K562 (cell line): Measurements from ENCODE around the gene CBLL1.
A peak's percentile ranks its signal among the peaks of the same experiment; 100 is the strongest.

Experiments used
- HEY1 ChIP-seq: fragments of 250-450 bp; sonication (Bioruptor Pico); IDR thresholded peaks from 2 replicates; pipeline ENCODE4 v1.5.0; 2020; ENCODE audit warnings: mild to moderate bottlenecking, moderate library complexity, borderline replicate concordance
- JUN ChIP-seq, 2 experiments: sonication (generic) in 1 of 2; formaldehyde crosslinking in 1 of 2; IDR thresholded peaks; 2 replicates each; pipeline versions ENCODE4 v1.6.1 to v1.8.0; 2012 to 2022; ENCODE audit warnings: borderline replicate concordance in 2 of 2, mild to moderate bottlenecking in 2 of 2, improper control_type of control experiment in 1 of 2, low read depth in 1 of 2, low read length in 1 of 2, missing genetic modification reagents in 1 of 2
- KHSRP ChIP-seq: fragments of 450-650 bp; IDR thresholded peaks from 2 replicates; pipeline ENCODE4 v1.6.1; 2017
- MNT ChIP-seq, 2 experiments: fragments of 450-650 bp; conservative IDR thresholded peaks; 2 replicates each; pipeline ENCODE4 v1.6.1; 2017; ENCODE audit warnings: mild to moderate bottlenecking in 2 of 2, moderate library complexity in 2 of 2
- NR2F6 ChIP-seq: fragments of 450-650 bp; formaldehyde crosslinking; IDR thresholded peaks from 2 replicates; pipeline ENCODE4 v1.4.0; 2020; ENCODE audit warnings: mild to moderate bottlenecking
- XRCC3 ChIP-seq: fragments of 450-650 bp; IDR thresholded peaks from 2 replicates; pipeline ENCODE4 v1.6.1; 2017; ENCODE audit warnings: mild to moderate bottlenecking, moderate library complexity
- ZNF408 ChIP-seq: fragments of 250-450 bp; sonication (Bioruptor Pico); IDR thresholded peaks from 2 replicates; pipeline ENCODE4 v1.4.0; 2020; ENCODE audit warnings: low read depth, mild to moderate bottlenecking, moderate library complexity
- TF ChIP-seq, protein P1 (sequence below), 3 experiments: IDR thresholded peaks in 2 of 3; conservative IDR thresholded peaks in 1 of 3; 2 replicates each; pipeline ENCODE4 v1.5.1; 2011 to 2012; ENCODE audit warnings: low read length in 3 of 3, mild to moderate bottlenecking in 3 of 3, control low read depth in 2 of 3, improper control_type of control experiment in 1 of 3, inconsistent platforms in 1 of 3, low read depth in 1 of 3, mixed read lengths in 1 of 3, moderate library complexity in 1 of 3; ENCODE audit not compliant: insufficient read depth in 2 of 3
- TF ChIP-seq, protein P2 (sequence below), 2 experiments: fragments of 450-650 bp; formaldehyde crosslinking in 1 of 2; IDR thresholded peaks; 2 replicates each; pipeline versions ENCODE4 v1.4.0 to v1.6.1; 2014 to 2020; ENCODE audit warnings: mild to moderate bottlenecking in 2 of 2, borderline replicate concordance in 1 of 2, low read depth in 1 of 2

GRCh38 chr7:107742678-107743566, 1.0 kb upstream of the CBLL1 start:
- TF ChIP-seq HEY1 (no peak), MNT (conservative IDR thresholded peaks at IDR 0.05) (no peak), XRCC3 (no peak), NR2F6 (no peak), JUN (IDR thresholded peaks at IDR 0.05; ENCODE audit: borderline replicate concordance, low read depth, low read length) (no peak), JUN (CRISPR knock-in tag; IDR thresholded peaks at IDR 0.05; ENCODE audit: borderline replicate concordance) (no peak), KHSRP (no peak), ZNF408 (CRISPR knock-in tag) (no peak)
- TF ChIP-seq, protein P1, sequence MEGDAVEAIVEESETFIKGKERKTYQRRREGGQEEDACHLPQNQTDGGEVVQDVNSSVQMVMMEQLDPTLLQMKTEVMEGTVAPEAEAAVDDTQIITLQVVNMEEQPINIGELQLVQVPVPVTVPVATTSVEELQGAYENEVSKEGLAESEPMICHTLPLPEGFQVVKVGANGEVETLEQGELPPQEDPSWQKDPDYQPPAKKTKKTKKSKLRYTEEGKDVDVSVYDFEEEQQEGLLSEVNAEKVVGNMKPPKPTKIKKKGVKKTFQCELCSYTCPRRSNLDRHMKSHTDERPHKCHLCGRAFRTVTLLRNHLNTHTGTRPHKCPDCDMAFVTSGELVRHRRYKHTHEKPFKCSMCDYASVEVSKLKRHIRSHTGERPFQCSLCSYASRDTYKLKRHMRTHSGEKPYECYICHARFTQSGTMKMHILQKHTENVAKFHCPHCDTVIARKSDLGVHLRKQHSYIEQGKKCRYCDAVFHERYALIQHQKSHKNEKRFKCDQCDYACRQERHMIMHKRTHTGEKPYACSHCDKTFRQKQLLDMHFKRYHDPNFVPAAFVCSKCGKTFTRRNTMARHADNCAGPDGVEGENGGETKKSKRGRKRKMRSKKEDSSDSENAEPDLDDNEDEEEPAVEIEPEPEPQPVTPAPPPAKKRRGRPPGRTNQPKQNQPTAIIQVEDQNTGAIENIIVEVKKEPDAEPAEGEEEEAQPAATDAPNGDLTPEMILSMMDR (IDR thresholded peaks at IDR 0.05 in 2 of 3, conservative IDR thresholded peaks at IDR 0.05 in 1 of 3; ENCODE audit: insufficient read depth in 2 of 3, low read depth in 1 of 3, low read length in 3 of 3), result 0 out of 6 replicates have a peak, but pooled peaks of 1 of the 3 experiments have one; percentile 9
- TF ChIP-seq, protein P2, sequence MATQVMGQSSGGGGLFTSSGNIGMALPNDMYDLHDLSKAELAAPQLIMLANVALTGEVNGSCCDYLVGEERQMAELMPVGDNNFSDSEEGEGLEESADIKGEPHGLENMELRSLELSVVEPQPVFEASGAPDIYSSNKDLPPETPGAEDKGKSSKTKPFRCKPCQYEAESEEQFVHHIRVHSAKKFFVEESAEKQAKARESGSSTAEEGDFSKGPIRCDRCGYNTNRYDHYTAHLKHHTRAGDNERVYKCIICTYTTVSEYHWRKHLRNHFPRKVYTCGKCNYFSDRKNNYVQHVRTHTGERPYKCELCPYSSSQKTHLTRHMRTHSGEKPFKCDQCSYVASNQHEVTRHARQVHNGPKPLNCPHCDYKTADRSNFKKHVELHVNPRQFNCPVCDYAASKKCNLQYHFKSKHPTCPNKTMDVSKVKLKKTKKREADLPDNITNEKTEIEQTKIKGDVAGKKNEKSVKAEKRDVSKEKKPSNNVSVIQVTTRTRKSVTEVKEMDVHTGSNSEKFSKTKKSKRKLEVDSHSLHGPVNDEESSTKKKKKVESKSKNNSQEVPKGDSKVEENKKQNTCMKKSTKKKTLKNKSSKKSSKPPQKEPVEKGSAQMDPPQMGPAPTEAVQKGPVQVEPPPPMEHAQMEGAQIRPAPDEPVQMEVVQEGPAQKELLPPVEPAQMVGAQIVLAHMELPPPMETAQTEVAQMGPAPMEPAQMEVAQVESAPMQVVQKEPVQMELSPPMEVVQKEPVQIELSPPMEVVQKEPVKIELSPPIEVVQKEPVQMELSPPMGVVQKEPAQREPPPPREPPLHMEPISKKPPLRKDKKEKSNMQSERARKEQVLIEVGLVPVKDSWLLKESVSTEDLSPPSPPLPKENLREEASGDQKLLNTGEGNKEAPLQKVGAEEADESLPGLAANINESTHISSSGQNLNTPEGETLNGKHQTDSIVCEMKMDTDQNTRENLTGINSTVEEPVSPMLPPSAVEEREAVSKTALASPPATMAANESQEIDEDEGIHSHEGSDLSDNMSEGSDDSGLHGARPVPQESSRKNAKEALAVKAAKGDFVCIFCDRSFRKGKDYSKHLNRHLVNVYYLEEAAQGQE (IDR thresholded peaks at IDR 0.05; ENCODE audit: borderline replicate concordance), result no peak
- TF ChIP-seq, protein P2 (CRISPR knock-in tag; IDR thresholded peaks at IDR 0.05; ENCODE audit: low read depth), result no peak
